AG09309 (cell line): ENCODE data around the gene PLEKHM2.

ENCODE experiments used
- DNase-seq: peaks from one replicate; pipeline ENCODE4 v3.0.0-alpha.2; 2010; ENCODE audit warnings: low read depth
- H3K4me3 ChIP-seq: 2 replicates; pipeline ENCODE4 v1.5.1; 2011; ENCODE audit warnings: mild to moderate bottlenecking, low read depth, low read length, moderate library complexity; ENCODE audit not compliant: control insufficient read depth
- CTCF ChIP-seq: IDR thresholded peaks from 2 replicates; pipeline ENCODE4 v1.5.1; 2011; ENCODE audit warnings: mild to moderate bottlenecking, low read depth, low read length, inconsistent platforms; ENCODE audit not compliant: insufficient read depth, control insufficient read depth; ENCODE audit errors: missing control alignments

PLEKHM2 gene

DNA sequence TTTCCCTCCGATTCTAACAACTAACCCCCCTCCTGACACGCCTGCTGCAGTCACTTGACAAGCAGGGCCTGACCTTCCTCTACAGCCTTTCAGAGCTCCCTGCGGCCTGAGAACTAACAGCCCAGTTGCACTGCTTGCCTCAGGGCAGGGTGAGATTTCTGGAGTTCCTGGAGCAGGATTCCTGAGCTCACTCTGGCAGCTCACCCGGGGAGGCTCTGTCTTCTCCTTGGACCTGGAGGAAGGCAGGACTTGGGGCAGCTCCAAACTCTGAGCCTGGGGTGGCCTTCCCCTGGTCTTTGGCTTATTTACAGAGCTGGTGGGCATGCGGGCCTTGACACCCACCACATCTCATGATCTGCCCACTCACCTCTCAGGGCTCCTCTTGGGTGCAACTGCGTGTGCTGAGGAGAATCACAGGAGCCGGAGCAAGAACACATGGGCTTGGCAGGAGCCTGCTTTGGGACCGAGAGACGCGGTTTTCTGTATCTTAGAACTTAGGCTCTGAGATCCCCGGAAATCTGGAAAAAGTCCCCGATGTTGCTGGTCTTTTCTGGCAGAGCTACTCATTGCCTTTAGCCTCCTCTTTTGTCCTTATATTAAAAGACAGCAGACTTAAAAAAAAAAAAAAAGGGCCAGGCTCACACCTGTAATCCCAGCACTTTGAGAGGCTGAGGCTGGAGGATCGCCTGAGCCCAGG, 38.9 kb downstream of the PLEKHM2 start:
- no peak overlapping the region for H3K4me3 ChIP-seq
- no peak for DNase-seq
- no peak for TF ChIP-seq CTCF

- no peak for TF ChIP-seq CTCF
- no peak for DNase-seq
- no peak overlapping the region for H3K4me3 ChIP-seq
Observed at GRCh38 chr1:15723631-15724246, 39.6 kb downstream of the PLEKHM2 start.

- no peak overlapping the region for H3K4me3 ChIP-seq
- no peak for TF ChIP-seq CTCF
- DNase-seq: no peak
Observed at GRCh38 chr1:15724949-15725880, 41.1 kb downstream of the PLEKHM2 start.

DNA sequence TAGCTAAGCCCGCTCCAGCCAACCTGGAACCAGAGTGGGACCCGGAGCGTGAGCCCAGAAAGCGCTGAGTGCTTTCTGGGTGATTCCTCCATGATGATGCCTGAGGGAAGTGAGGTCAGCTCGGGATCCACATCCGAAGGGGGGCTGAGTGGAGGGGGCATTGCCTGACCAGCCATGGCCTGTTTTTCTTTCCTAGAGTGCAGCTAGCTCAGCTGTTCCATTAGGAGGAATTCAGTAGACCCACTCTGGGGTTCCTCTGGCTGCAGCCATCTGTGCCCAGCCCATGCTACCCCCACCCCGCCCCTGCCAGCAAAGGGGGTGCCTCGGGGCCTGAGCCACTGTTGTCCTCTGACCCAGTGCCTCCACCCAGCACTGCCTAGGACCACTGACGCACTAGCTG, 42.4 kb downstream of the PLEKHM2 start:
- no peak for TF ChIP-seq CTCF
- no peak overlapping the region for H3K4me3 ChIP-seq
- no peak for DNase-seq

GRCh38 chr1:15727021-15727420, 42.9 kb downstream of the PLEKHM2 start:
- TF ChIP-seq CTCF: no peak
- no peak overlapping the region for H3K4me3 ChIP-seq
- DNase-seq: no peak

DNA sequence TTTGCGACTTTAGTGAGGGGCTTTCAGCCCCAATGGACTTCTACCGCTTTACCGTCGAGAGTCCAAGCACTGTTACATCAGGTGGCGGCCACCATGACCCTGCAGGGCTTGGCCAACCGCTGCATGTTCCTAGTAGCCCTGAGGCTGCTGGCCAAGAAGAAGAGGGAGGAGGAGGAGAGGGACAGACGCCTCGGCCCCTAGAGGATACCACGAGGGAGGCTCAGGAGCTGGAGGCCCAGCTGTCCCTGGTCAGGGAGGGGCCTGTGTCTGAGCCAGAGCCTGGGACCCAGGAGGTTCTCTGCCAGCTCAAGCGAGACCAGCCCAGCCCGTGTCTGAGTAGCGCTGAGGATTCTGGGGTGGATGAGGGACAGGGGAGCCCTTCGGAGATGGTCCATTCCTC, 43.3 kb downstream of the PLEKHM2 start:
- no peak overlapping the region for H3K4me3 ChIP-seq
- TF ChIP-seq CTCF: no peak
- no peak for DNase-seq
